GM23338 (cell line): Measurements from ENCODE around the gene KLHL7. TPM values are rescaled to one million over a fixed set of nuclear protein-coding genes. Genes with fewer than 3 reads are reported as not detected.

Experiments
- ATAC-seq: fragments of 200-7000 bp; cut with Tn5 transposase; 3 replicates; pipeline ENCODE4 v1.9.1; 2020
- DNase-seq: peaks from one replicate; pipeline ENCODE4 v3.0.0-alpha.2; 2015; ENCODE audit warnings: low spot score
- H2AFZ ChIP-seq: fragments of 200-600 bp; sonication (generic); 2 replicates; pipeline ENCODE4 v1.8.0; 2016; ENCODE audit warnings: antibody characterized with exemption, mild to moderate bottlenecking, moderate library complexity
- H3F3A ChIP-seq: fragments of 200-600 bp; sonication (generic); replicated peaks from 2 replicates; pipeline ENCODE4 v1.8.0; 2017; ENCODE audit warnings: antibody characterized with exemption, mixed run types, low read depth
- H3K27ac ChIP-seq: fragments of 200-600 bp; sonication (generic); 2 replicates; pipeline ENCODE4 v1.6.1; 2016; ENCODE audit warnings: low read depth
- H3K27me3 ChIP-seq: fragments of 200-600 bp; sonication (generic); 2 replicates; pipeline ENCODE4 v1.8.0; 2016; ENCODE audit warnings: mild to moderate bottlenecking, mixed run types, moderate library complexity; ENCODE audit not compliant: insufficient read depth
- H3K36me3 ChIP-seq: fragments of 200-600 bp; sonication (generic); 2 replicates; pipeline ENCODE4 v1.8.0; 2016; ENCODE audit warnings: mild to moderate bottlenecking; ENCODE audit not compliant: insufficient read depth
- H3K4me1 ChIP-seq: fragments of 200-600 bp; sonication (generic); 2 replicates; pipeline ENCODE4 v1.8.0; 2016; ENCODE audit warnings: mild to moderate bottlenecking, moderate library complexity; ENCODE audit not compliant: insufficient read depth
- H3K4me2 ChIP-seq: fragments of 200-600 bp; sonication (generic); 2 replicates; pipeline ENCODE4 v1.7.1; 2017; ENCODE audit warnings: mixed run types
- H3K4me3 ChIP-seq: fragments of 200-600 bp; sonication (generic); 2 replicates; pipeline ENCODE4 v1.6.1; 2016; ENCODE audit warnings: mixed run types
- H3K79me2 ChIP-seq: fragments of 200-600 bp; sonication (generic); replicated peaks from 2 replicates; pipeline ENCODE4 v1.8.0; 2017; ENCODE audit warnings: mild to moderate bottlenecking; ENCODE audit not compliant: insufficient read depth
- H3K9me2 ChIP-seq: fragments of 200-600 bp; sonication (generic); 2 replicates; pipeline ENCODE4 v1.8.0; 2017; ENCODE audit not compliant: insufficient read depth
- H4K20me1 ChIP-seq: fragments of 200-600 bp; sonication (generic); replicated peaks from 2 replicates; pipeline ENCODE4 v1.8.0; 2017; ENCODE audit warnings: mild to moderate bottlenecking; ENCODE audit not compliant: insufficient read depth
- H3K27ac Mint-ChIP-seq: 2 replicates; pipeline ENCODE4 v1.8.0; 2020; ENCODE audit warnings: inconsistent platforms, mild to moderate bottlenecking, moderate library complexity, mixed read lengths
- H3K27me3 Mint-ChIP-seq: 3 replicates; pipeline ENCODE4 v1.8.0; 2022; ENCODE audit warnings: low read depth, mild to moderate bottlenecking, moderate library complexity, mixed read lengths, inconsistent platforms; ENCODE audit not compliant: insufficient read depth, poor library complexity
- H3K36me3 Mint-ChIP-seq: 3 replicates; pipeline ENCODE4 v1.8.0; 2021; ENCODE audit warnings: low read depth, mild to moderate bottlenecking, inconsistent platforms, moderate library complexity, mixed read lengths
- H3K4me1 Mint-ChIP-seq: 3 replicates; pipeline ENCODE4 v1.8.0; 2020; ENCODE audit warnings: mild to moderate bottlenecking, inconsistent platforms, mixed read lengths
- H3K4me3 Mint-ChIP-seq: 3 replicates; pipeline ENCODE4 v1.8.0; 2021; ENCODE audit warnings: moderate library complexity, mild to moderate bottlenecking, inconsistent platforms, mixed read lengths
- H3K9me3 Mint-ChIP-seq: 3 replicates; pipeline ENCODE4 v1.8.0; 2020; ENCODE audit warnings: moderate library complexity, mild to moderate bottlenecking, inconsistent platforms, mixed read lengths
- CREB1 ChIP-seq: fragments of 250-450 bp; sonication (Bioruptor Pico); IDR thresholded peaks from 2 replicates; pipeline ENCODE4 v1.5.0; 2020; ENCODE audit warnings: low read depth, mild to moderate bottlenecking, moderate library complexity
- EZH2 ChIP-seq: fragments of 200-600 bp; sonication (generic); IDR thresholded peaks from one replicate; pipeline ENCODE4 v1.8.0; 2017; ENCODE audit warnings: antibody characterized with exemption, mild to moderate bottlenecking, low read depth; ENCODE audit not compliant: unreplicated experiment
- EZH2phosphoT487 ChIP-seq: fragments of 200-600 bp; sonication (generic); IDR thresholded peaks from one replicate; pipeline ENCODE4 v1.8.1; 2018; ENCODE audit warnings: antibody characterized with exemption; ENCODE audit not compliant: unreplicated experiment
- JUNB ChIP-seq: IDR thresholded peaks from one replicate; pipeline ENCODE4 v1.6.1; 2016; ENCODE audit warnings: antibody characterized with exemption; ENCODE audit not compliant: unreplicated experiment
- NANOG ChIP-seq: IDR thresholded peaks from 2 replicates; pipeline ENCODE4 v1.6.1; 2016; ENCODE audit warnings: antibody characterized with exemption, borderline replicate concordance
- POLR2AphosphoS5 ChIP-seq: IDR thresholded peaks from 2 replicates; pipeline ENCODE4 v1.6.1; 2016; ENCODE audit warnings: antibody characterized with exemption, low read depth
- STAT1 ChIP-seq: IDR thresholded peaks from one replicate; pipeline ENCODE4 v1.6.1; 2016; ENCODE audit warnings: antibody characterized with exemption; ENCODE audit not compliant: unreplicated experiment
- ZNF114 ChIP-seq: fragments of 250-450 bp; sonication (Bioruptor Pico); IDR thresholded peaks from 2 replicates; pipeline ENCODE4 v1.5.0; 2020; ENCODE audit warnings: mild to moderate bottlenecking, moderate library complexity
- ZNF331 ChIP-seq: fragments of 250-450 bp; sonication (Bioruptor Pico); IDR thresholded peaks from 2 replicates; pipeline ENCODE4 v1.5.0; 2020; ENCODE audit warnings: low read depth, mild to moderate bottlenecking, moderate library complexity
- polyA plus RNA-seq: library from polyadenylated mRNA; unstranded; fragments of >200 nt; fragmentation: Nextera tagmentation; extraction: Ambion mirVana; gene quantifications from 2 replicates; pipeline ENCODE4 v1.2.1, GENCODE V29; 2016
- total RNA-seq: library from RNA; depleted of rRNA; stranded (reverse); fragments of >200 nt; shearing (Covaris generic); gene quantifications from 2 replicates; pipeline ENCODE4 v1.2.3, GENCODE V29; 2014
- TF ChIP-seq, protein P1 (sequence below): IDR thresholded peaks from 2 replicates; pipeline ENCODE4 v1.6.1; 2016; ENCODE audit warnings: antibody characterized with exemption
- TF ChIP-seq, protein P2 (sequence below): IDR thresholded peaks from one replicate; pipeline ENCODE4 v1.6.1; 2018; ENCODE audit warnings: antibody characterized with exemption; ENCODE audit not compliant: unreplicated experiment
- TF ChIP-seq, protein P3 (sequence below), 2 experiments: fragments of 200-600 bp in 1 of 2; sonication (generic) in 1 of 2; conservative IDR thresholded peaks; 2 replicates each; pipeline versions ENCODE4 v1.5.1 to v1.6.1; 2016 to 2017; ENCODE audit warnings: antibody characterized with exemption in 2 of 2, low read depth in 2 of 2, mild to moderate bottlenecking in 2 of 2, moderate library complexity in 1 of 2
- TF ChIP-seq, protein P4 (sequence below): fragments of 250-450 bp; sonication (Bioruptor Pico); IDR thresholded peaks from 2 replicates; pipeline ENCODE4 v1.5.0; 2020; ENCODE audit warnings: mild to moderate bottlenecking, moderate library complexity

KLHL7 gene
- total and polyA plus RNA-seq, 2 experiments from 2014 or later: 92.5 to 119 TPM

DNA sequence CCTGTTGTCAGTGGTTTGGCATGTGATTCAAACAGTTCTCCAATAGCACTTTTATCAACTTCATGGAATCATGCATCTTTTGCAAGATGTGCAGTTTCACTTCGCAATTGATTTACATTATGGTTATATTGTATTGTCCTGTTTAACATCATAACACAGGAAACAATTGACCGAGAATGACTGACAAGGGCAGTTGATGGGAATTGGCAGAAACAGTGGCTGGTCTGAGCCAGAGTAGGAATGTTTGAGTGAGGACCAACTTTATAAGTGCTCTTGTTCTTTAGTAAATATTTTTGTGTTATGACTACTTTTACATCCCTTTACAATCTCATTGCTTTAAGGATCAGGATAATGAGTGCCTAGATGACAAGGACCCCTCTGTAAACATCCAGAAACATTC is 2.2 kb downstream of the KLHL7 start:
- Histone ChIP-seq H4K20me1 (peaks cover 22% of the 10 kb centered on the region; the same call in 1 of the 2 replicates), H3K79me2 (peaks cover 69% of the 10 kb centered on the region), H3K27me3 (no peaks in the 10 kb centered on the region), H3K4me3 (peak overlapping the region; percentile 97), H3K4me2 (peak overlapping the region; percentile 99), H3K9me2 (no peaks in the 10 kb centered on the region), H3K4me1 (peaks cover 48% of the 10 kb centered on the region), H2AFZ (no peak overlapping the region), H3K27ac (peak overlapping the region; percentile 99; the same call in 1 of the 2 replicates), H3F3A (peaks cover 4% of the 10 kb centered on the region; the same call in 1 of the 2 replicates), H3K36me3 (no peaks in the 10 kb centered on the region)
- H3K27me3 Mint-ChIP-seq: peaks cover 11% of the 10 kb centered on the region
- ATAC-seq (no peak), DNase-seq (no peak)
- peaks cover 18% of the 10 kb centered on the region for H3K36me3 Mint-ChIP-seq
- peak overlapping the region; percentile 99 for H3K4me3 Mint-ChIP-seq
- TF ChIP-seq NANOG: no peak
- TF ChIP-seq, protein P1, sequence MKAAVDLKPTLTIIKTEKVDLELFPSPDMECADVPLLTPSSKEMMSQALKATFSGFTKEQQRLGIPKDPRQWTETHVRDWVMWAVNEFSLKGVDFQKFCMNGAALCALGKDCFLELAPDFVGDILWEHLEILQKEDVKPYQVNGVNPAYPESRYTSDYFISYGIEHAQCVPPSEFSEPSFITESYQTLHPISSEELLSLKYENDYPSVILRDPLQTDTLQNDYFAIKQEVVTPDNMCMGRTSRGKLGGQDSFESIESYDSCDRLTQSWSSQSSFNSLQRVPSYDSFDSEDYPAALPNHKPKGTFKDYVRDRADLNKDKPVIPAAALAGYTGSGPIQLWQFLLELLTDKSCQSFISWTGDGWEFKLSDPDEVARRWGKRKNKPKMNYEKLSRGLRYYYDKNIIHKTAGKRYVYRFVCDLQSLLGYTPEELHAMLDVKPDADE: no peak
- TF ChIP-seq, protein P2, sequence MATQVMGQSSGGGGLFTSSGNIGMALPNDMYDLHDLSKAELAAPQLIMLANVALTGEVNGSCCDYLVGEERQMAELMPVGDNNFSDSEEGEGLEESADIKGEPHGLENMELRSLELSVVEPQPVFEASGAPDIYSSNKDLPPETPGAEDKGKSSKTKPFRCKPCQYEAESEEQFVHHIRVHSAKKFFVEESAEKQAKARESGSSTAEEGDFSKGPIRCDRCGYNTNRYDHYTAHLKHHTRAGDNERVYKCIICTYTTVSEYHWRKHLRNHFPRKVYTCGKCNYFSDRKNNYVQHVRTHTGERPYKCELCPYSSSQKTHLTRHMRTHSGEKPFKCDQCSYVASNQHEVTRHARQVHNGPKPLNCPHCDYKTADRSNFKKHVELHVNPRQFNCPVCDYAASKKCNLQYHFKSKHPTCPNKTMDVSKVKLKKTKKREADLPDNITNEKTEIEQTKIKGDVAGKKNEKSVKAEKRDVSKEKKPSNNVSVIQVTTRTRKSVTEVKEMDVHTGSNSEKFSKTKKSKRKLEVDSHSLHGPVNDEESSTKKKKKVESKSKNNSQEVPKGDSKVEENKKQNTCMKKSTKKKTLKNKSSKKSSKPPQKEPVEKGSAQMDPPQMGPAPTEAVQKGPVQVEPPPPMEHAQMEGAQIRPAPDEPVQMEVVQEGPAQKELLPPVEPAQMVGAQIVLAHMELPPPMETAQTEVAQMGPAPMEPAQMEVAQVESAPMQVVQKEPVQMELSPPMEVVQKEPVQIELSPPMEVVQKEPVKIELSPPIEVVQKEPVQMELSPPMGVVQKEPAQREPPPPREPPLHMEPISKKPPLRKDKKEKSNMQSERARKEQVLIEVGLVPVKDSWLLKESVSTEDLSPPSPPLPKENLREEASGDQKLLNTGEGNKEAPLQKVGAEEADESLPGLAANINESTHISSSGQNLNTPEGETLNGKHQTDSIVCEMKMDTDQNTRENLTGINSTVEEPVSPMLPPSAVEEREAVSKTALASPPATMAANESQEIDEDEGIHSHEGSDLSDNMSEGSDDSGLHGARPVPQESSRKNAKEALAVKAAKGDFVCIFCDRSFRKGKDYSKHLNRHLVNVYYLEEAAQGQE: no peak
- TF ChIP-seq JUNB: no peak
- TF ChIP-seq, protein P3, sequence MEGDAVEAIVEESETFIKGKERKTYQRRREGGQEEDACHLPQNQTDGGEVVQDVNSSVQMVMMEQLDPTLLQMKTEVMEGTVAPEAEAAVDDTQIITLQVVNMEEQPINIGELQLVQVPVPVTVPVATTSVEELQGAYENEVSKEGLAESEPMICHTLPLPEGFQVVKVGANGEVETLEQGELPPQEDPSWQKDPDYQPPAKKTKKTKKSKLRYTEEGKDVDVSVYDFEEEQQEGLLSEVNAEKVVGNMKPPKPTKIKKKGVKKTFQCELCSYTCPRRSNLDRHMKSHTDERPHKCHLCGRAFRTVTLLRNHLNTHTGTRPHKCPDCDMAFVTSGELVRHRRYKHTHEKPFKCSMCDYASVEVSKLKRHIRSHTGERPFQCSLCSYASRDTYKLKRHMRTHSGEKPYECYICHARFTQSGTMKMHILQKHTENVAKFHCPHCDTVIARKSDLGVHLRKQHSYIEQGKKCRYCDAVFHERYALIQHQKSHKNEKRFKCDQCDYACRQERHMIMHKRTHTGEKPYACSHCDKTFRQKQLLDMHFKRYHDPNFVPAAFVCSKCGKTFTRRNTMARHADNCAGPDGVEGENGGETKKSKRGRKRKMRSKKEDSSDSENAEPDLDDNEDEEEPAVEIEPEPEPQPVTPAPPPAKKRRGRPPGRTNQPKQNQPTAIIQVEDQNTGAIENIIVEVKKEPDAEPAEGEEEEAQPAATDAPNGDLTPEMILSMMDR (conservative IDR thresholded peaks at IDR 0.05; ENCODE audit: low read depth in 2 of 2): no peak
- no peak for TF ChIP-seq ZNF331 (CRISPR knock-in tag)
- no peak for TF ChIP-seq CREB1 (CRISPR knock-in tag)
- no peak for TF ChIP-seq EZH2phosphoT487
- TF ChIP-seq ZNF114: no peak
- TF ChIP-seq POLR2AphosphoS5: no peak
- no peak for TF ChIP-seq STAT1
- TF ChIP-seq, protein P4, sequence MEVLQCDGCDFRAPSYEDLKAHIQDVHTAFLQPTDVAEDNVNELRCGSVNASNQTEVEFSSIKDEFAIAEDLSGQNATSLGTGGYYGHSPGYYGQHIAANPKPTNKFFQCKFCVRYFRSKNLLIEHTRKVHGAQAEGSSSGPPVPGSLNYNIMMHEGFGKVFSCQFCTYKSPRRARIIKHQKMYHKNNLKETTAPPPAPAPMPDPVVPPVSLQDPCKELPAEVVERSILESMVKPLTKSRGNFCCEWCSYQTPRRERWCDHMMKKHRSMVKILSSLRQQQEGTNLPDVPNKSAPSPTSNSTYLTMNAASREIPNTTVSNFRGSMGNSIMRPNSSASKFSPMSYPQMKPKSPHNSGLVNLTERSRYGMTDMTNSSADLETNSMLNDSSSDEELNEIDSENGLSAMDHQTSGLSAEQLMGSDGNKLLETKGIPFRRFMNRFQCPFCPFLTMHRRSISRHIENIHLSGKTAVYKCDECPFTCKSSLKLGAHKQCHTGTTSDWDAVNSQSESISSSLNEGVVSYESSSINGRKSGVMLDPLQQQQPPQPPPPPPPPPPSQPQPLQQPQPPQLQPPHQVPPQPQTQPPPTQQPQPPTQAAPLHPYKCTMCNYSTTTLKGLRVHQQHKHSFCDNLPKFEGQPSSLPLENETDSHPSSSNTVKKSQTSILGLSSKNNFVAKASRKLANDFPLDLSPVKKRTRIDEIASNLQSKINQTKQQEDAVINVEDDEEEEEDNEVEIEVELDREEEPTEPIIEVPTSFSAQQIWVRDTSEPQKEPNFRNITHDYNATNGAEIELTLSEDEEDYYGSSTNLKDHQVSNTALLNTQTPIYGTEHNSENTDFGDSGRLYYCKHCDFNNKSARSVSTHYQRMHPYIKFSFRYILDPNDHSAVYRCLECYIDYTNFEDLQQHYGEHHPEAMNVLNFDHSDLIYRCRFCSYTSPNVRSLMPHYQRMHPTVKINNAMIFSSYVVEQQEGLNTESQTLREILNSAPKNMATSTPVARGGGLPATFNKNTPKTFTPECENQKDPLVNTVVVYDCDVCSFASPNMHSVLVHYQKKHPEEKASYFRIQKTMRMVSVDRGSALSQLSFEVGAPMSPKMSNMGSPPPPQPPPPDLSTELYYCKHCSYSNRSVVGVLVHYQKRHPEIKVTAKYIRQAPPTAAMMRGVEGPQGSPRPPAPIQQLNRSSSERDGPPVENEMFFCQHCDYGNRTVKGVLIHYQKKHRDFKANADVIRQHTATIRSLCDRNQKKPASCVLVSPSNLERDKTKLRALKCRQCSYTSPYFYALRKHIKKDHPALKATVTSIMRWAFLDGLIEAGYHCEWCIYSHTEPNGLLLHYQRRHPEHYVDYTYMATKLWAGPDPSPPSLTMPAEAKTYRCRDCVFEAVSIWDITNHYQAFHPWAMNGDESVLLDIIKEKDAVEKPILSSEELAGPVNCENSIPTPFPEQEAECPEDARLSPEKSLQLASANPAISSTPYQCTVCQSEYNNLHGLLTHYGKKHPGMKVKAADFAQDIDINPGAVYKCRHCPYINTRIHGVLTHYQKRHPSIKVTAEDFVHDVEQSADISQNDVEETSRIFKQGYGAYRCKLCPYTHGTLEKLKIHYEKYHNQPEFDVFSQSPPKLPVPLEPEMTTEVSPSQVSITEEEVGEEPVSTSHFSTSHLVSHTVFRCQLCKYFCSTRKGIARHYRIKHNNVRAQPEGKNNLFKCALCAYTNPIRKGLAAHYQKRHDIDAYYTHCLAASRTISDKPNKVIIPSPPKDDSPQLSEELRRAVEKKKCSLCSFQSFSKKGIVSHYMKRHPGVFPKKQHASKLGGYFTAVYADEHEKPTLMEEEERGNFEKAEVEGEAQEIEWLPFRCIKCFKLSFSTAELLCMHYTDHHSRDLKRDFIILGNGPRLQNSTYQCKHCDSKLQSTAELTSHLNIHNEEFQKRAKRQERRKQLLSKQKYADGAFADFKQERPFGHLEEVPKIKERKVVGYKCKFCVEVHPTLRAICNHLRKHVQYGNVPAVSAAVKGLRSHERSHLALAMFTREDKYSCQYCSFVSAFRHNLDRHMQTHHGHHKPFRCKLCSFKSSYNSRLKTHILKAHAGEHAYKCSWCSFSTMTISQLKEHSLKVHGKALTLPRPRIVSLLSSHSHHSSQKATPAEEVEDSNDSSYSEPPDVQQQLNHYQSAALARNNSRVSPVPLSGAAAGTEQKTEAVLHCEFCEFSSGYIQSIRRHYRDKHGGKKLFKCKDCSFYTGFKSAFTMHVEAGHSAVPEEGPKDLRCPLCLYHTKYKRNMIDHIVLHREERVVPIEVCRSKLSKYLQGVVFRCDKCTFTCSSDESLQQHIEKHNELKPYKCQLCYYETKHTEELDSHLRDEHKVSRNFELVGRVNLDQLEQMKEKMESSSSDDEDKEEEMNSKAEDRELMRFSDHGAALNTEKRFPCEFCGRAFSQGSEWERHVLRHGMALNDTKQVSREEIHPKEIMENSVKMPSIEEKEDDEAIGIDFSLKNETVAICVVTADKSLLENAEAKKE (CRISPR knock-in tag): no peak
- no peak for TF ChIP-seq EZH2
- H3K9me3 Mint-ChIP-seq: no peaks in the 10 kb centered on the region
- no peak overlapping the region for H3K27ac Mint-ChIP-seq
- H3K4me1 Mint-ChIP-seq: peaks cover 49% of the 10 kb centered on the region
